GM21390 (cell line): ENCODE results near the gene MRPL54.
A peak's percentile ranks its signal among the peaks of the same experiment; 100 is the strongest.

Experiments
- ATAC-seq: cut with Tn5 transposase; IDR thresholded peaks from one replicate; pipeline ENCODE4 v1.9.1; 2021; ENCODE audit not compliant: unreplicated experiment

Gene MRPL54

GRCh38 chr19:3762501-3763459 lies at the start of gene MRPL54:
MRPL54 (plus strand) TSS chr19:3762682; CDS start chr19:3762701, 19 bp downstream.
- ATAC-seq: peak; percentile 62

DNA sequence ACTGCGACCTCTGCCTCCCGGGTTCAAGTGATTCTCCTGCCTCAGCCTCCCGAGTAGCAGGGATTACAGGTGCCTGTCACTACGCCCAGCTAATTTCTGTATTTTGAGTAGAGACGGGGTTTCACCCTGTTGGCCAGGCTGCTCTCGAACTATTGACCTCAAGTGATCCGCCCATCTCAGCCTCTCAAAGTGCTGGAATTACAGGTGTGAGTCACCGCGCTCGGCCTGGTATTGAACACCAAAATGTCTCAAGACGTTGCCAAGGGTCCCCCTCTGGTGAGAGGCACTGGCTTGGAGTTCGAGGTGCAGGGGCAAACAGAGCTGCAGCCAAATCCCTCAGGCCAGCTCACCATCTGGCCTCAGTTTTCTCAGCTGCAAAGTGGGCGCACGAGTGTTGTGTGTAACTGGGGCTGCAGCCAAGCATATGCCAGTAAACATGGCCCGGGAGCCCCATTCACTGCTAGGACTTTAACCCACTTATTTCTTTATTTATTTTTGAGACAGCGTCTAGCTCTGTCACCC lies 46.3 kb upstream of the MRPL54 start:
- ATAC-seq: no peak

DNA sequence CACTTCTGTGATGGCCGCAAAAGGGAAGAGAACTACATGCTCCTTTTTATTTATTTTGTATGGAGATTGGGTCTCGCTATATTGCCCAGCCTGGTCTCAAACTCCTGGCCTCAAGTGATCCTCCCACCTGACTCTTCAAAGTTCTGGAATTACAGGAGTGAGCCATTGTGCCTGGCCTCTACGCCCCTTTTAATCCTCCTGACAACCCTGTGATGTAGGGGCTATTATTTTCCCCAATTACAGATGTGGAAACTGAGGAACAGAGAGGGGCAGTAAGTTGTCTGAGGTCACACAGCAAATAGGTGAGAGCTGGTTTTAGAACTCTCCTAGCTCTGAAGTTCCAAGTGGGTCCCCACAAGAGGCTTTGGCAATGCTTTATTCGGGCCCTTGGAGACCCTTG lies 42.6 kb upstream of the MRPL54 start:
- no peak for ATAC-seq

DNA sequence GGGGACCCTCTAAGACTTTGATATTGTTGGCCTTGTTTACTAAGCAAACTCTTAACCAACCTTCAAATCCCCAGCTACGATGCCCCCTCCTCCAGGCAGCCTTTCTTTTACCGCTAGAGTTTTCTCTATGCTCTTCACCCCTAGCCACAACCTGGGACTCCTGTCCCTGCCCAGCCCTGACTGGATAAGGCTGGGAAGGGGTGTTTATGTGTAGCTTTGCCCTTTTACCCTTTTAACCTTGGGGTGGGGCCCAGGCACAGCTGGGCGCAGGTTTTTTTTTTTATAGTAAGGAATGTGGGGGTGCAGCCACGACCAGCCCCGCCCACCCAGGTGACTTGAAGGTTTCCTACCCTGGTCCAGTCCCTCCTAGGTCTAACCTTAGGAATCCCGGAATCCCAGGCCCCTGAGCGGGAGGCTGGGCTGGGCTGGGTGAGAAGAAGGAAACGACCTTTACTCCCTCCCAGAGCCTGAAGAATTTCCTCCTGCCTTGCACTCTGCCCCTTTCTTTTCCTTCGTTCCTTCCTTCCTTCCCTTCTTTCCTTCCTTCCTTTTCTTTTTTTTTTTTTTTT lies 42.0 kb upstream of the MRPL54 start:
- no peak for ATAC-seq

GRCh38 chr19:3721131-3721886 lies 41.2 kb upstream of the MRPL54 start:
- no peak for ATAC-seq

GRCh38 chr19:3721887-3722442 lies 40.5 kb upstream of the MRPL54 start:
- no peak for ATAC-seq

GRCh38 chr19:3722443-3723109 lies 39.9 kb upstream of the MRPL54 start:
- no peak for ATAC-seq

DNA sequence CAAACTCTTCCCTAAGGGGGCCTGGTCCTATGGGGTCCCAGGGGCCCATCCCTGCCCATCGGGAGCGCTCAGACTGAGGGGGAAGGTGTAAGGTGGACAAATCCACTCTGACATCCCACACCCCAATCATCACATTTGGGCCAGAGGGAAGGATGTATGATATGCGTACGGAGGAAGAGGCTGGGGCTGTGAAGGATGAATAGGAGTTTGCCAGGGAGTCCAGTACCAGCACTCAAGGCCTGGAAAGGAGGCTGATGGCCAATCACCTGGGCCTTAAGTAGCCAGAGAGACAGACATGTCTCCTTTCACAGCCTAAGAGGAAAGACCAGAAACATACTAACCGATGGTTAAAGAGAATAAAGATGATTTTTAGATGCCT lies 39.4 kb upstream of the MRPL54 start:
- no peak for ATAC-seq

DNA sequence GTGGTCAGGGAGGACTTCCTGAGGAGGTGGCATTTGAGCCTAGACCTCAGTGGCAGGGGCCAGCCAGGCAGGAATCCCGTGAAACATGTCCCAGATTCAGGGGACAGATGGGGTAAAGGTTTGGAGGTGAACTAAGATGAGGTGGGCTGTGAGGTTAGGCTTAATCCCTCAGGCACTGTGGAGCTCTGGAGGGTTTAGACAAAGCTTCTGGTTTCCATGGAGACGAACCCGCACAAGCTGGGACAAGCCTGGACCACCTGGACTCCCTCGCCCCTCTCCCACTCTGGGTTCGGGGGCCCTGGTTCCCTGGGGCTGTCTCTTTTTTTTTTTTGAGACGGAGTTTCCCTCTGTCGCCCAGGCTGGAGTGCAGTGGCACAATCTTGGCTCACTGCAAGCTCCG lies 38.6 kb upstream of the MRPL54 start:
- ATAC-seq: no peak

- no peak for ATAC-seq
Observed at GRCh38 chr19:3725121-3725520, 37.4 kb upstream of the MRPL54 start.

DNA sequence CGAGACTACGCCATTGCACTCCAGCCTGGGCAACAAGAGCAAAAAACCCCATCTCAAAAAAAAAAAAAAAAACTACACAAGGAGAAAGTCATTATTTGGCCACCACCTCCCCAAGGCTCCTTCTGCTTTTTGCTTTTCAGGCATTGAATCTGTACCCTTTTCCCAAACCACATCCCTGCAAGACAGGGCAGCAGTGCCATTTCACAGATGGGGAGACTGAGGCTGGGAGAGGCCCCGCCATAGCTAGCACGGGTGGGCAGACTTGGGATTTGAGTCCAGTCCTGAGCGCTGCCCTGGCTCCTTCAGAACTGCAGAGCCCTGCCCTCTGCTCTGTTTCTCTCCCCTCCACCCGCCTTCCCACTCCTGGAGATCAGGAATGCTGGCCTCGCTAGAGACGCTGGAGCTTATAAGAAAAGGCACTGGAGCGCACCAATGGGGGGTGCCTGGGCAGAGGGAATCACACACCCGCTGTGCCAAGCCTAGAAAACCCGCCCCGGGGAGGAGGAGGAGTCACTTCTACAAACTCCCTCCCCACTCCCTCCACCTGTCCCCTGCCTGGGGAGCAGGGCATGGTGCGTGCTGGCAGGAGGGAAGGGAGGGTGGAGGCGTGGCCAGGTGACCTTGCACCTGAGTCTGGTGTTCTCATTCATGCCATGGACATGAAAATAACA lies 36.7 kb upstream of the MRPL54 start:
- ATAC-seq: no peak

DNA sequence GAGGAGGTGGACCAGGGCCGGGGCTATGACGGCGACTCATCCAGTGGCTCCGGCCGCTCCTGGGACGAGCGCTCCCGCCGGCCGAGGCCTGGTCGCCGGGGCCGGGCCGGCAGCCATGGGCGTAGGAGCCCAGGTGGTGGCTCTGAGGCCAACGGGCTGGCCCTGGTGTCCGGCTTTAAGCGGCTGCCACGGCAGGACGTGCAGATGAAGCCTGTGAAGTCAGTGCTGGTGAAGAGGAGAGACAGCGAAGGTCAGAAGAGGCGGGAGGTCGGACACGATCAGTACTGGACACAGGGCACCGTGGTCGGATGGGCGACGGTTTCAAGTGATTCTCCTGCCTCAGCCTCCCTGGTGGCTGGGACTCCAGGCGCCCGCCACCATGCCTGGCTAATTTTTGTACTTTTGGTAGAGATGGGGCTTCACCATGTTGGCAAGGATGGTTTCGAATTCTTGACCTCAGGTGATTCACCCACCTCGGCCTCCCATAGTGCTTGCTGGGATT lies 32.0 kb upstream of the MRPL54 start:
- no peak for ATAC-seq

DNA sequence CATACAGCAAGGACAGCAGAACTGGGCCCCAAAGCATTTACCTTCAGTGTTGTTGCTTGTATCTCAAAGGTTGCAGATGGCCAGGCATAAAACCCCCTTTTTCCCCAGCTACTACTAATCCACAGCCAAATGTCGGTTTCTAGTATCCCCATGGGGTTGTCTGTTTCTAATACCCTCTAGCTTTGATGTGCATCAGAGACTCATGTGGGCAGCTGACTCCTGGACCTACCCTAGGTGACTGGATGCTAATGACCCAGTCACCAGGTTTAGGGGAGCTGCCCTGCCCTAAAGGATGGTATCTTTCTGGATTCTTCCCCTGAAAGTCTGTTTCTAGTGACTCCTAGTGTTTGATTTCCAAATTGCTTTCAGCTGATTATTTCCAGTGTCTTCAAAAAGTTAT lies 30.4 kb upstream of the MRPL54 start:
- ATAC-seq: no peak

GRCh38 chr19:3733549-3734309 lies 28.8 kb upstream of the MRPL54 start:
- ATAC-seq: no peak

GRCh38 chr19:3734310-3734600 lies 28.2 kb upstream of the MRPL54 start:
- ATAC-seq: no peak

DNA sequence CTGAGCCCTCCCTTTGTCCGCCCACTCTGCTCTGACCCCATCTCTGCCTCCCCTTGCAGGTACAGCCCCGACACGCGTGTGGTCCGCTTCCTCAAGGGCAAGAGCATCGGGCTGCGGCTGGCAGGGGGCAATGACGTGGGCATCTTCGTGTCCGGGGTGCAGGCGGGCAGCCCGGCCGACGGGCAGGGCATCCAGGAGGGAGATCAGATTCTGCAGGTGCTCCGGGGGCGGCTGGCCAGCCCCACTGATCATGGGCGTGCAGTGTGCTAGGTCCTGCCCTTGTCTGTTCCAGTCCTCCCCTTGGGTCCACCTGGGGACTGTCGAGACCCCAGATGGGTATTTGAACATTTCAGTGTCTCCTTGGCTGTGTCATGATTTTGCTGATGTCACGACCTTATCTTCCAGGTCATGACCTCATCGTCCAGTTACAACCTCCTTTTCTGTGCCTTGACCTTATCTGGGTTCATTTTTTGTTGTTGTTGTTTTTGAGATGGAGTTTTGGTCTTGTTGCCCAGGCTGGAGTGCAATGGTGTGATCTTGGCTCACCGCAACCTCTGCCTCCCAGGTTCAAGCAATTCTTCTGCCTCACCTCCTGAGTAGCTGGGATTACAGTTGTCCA lies 26.3 kb upstream of the MRPL54 start:
- no peak for ATAC-seq

- no peak for ATAC-seq
Observed at GRCh38 chr19:3737487-3738205, 24.8 kb upstream of the MRPL54 start.

- no peak for ATAC-seq
Observed at GRCh38 chr19:3738477-3739220, 23.8 kb upstream of the MRPL54 start.
